HEK293T (cell line): Measurements from ENCODE around the gene EMC10.
"Not testable (repeated sequence)": the region's sequence is repeated elsewhere in the genome, so short reads cannot be mapped to it uniquely, and the experiment has no call there.

Experiments
- CTCF ChIA-PET: fragments of 350-600 bp; formaldehyde crosslinking; extraction: SDS; loops from one replicate; lab custom pipeline; 2021; ENCODE audit warnings: antibody characterized with exemption, inconsistent platforms; lab: Yijun Ruan, JAX
- POLR2A ChIA-PET: fragments of 350-600 bp; formaldehyde crosslinking; extraction: SDS; loops from one replicate; lab custom pipeline; 2020; ENCODE audit warnings: antibody characterized with exemption, inconsistent platforms; lab: Yijun Ruan, JAX
- DNase-seq: peaks from one replicate; pipeline ENCODE4 v3.0.0; 2012; ENCODE audit warnings: mixed read lengths; ENCODE audit errors: extremely low spot score
- ARNT ChIP-seq: fragments of 450-650 bp; IDR thresholded peaks from 2 replicates; pipeline ENCODE4 v1.6.1; 2017; ENCODE audit warnings: mild to moderate bottlenecking
- BHLHE40 ChIP-seq: fragments of 450-650 bp; IDR thresholded peaks from 2 replicates; pipeline ENCODE4 v1.6.1; 2016; ENCODE audit warnings: mild to moderate bottlenecking, moderate library complexity, borderline replicate concordance
- CTBP1 ChIP-seq: fragments of 450-650 bp; IDR thresholded peaks from 2 replicates; pipeline ENCODE4 v1.6.1; 2016; ENCODE audit warnings: borderline replicate concordance
- ELF4 ChIP-seq: fragments of 450-650 bp; IDR thresholded peaks from 2 replicates; pipeline ENCODE4 v1.6.1; 2017; ENCODE audit warnings: antibody characterized with exemption
- FOXA1 ChIP-seq: fragments of 450-650 bp; IDR thresholded peaks from 2 replicates; pipeline ENCODE4 v1.6.1; 2016; ENCODE audit warnings: mild to moderate bottlenecking
- FOXK2 ChIP-seq: fragments of 450-650 bp; IDR thresholded peaks from 2 replicates; pipeline ENCODE4 v1.6.1; 2016; ENCODE audit warnings: mild to moderate bottlenecking
- FOXM1 ChIP-seq: fragments of 450-650 bp; IDR thresholded peaks from 2 replicates; pipeline ENCODE4 v1.6.1; 2017; ENCODE audit warnings: mild to moderate bottlenecking, borderline replicate concordance
- HDGF ChIP-seq: fragments of 450-650 bp; IDR thresholded peaks from 2 replicates; pipeline ENCODE4 v1.6.1; 2017; ENCODE audit warnings: antibody characterized with exemption, borderline replicate concordance
- L3MBTL2 ChIP-seq: fragments of 450-650 bp; conservative IDR thresholded peaks from 2 replicates; pipeline ENCODE4 v1.6.1; 2016; ENCODE audit warnings: mild to moderate bottlenecking
- LEF1 ChIP-seq: fragments of 450-650 bp; IDR thresholded peaks from 2 replicates; pipeline ENCODE4 v1.6.1; 2017; ENCODE audit warnings: mild to moderate bottlenecking, borderline replicate concordance
- NFRKB ChIP-seq: fragments of 450-650 bp; IDR thresholded peaks from 2 replicates; pipeline ENCODE4 v1.6.1; 2016; ENCODE audit warnings: mild to moderate bottlenecking, moderate library complexity
- PKNOX1 ChIP-seq: fragments of 450-650 bp; IDR thresholded peaks from 2 replicates; pipeline ENCODE4 v1.6.1; 2016
- SP1 ChIP-seq: fragments of 450-650 bp; IDR thresholded peaks from 2 replicates; pipeline ENCODE4 v1.6.1; 2017
- SUZ12 ChIP-seq: fragments of 450-650 bp; IDR thresholded peaks from 2 replicates; pipeline ENCODE4 v1.6.1; 2016; ENCODE audit warnings: mild to moderate bottlenecking
- TARDBP ChIP-seq: fragments of 450-650 bp; IDR thresholded peaks from 2 replicates; pipeline ENCODE4 v1.6.1; 2016
- ZNF384 ChIP-seq: fragments of 450-650 bp; IDR thresholded peaks from 2 replicates; pipeline ENCODE4 v1.6.1; 2016

EMC10 gene

GRCh38 chr19:50435627-50436026 is 40.7 kb upstream of the EMC10 start:
- CTCF ChIA-PET, result no interaction called here
- POLR2A ChIA-PET, result interaction anchor here (1.0 kb wide), 1 partner anchor 60 kb away, joined by 4 read pairs; the partner anchor contains the start of gene NR1H2
- DNase-seq, result no peak
- TF ChIP-seq NFRKB, result no peak
- TF ChIP-seq ELF4, result no peak
- TF ChIP-seq FOXK2, result no peak
- TF ChIP-seq FOXM1, result no peak

- no peak for TF ChIP-seq FOXK2
- no peak for TF ChIP-seq SP1
- no peak for TF ChIP-seq HDGF
- no peak for TF ChIP-seq ELF4
- no peak for TF ChIP-seq ARNT
- TF ChIP-seq BHLHE40, result no peak
- no peak for TF ChIP-seq PKNOX1
- no peak for TF ChIP-seq ZNF384
- TF ChIP-seq SUZ12, result no peak
- TF ChIP-seq L3MBTL2, result no peak
- TF ChIP-seq TARDBP, result no peak
- no peak for TF ChIP-seq FOXA1
- TF ChIP-seq LEF1, result no peak
- TF ChIP-seq CTBP1, result no peak
- no peak for TF ChIP-seq NFRKB
- TF ChIP-seq FOXM1, result no peak
- CTCF ChIA-PET, result no interaction called here
- POLR2A ChIA-PET, result no interaction called here
- DNase-seq, result no peak
These were observed 38.4 kb upstream of the EMC10 start for GRCh38 chr19:50437862-50438449.

GRCh38 chr19:50439130-50439529 is 37.2 kb upstream of the EMC10 start:
- CTCF ChIA-PET, DNase-seq, POLR2A ChIA-PET: not testable (repeated sequence)

GRCh38 chr19:50444059-50444458 is 32.2 kb upstream of the EMC10 start:
- CTCF ChIA-PET, result no interaction called here
- no peak for DNase-seq
- TF ChIP-seq LEF1 (no peak), FOXK2 (no peak), HDGF (no peak), CTBP1 (no peak), FOXA1 (no peak), L3MBTL2 (no peak), FOXM1 (no peak), PKNOX1 (no peak), SUZ12 (no peak), ELF4 (no peak), ARNT (no peak), TARDBP (no peak), NFRKB (no peak), SP1 (no peak), ZNF384 (no peak), BHLHE40 (no peak)
- POLR2A ChIA-PET, result no interaction called here

GRCh38 chr19:50447053-50447452 is 29.3 kb upstream of the EMC10 start:
- CTCF ChIA-PET, result no interaction called here

GRCh38 chr19:50447750-50448149 is 28.6 kb upstream of the EMC10 start:
- DNase-seq, result no peak
- CTCF ChIA-PET, result no interaction called here
- TF ChIP-seq FOXA1 (no peak), PKNOX1 (no peak), TARDBP (no peak), SP1 (no peak), FOXM1 (no peak), L3MBTL2 (no peak), ELF4 (no peak), BHLHE40 (no peak), FOXK2 (no peak), SUZ12 (no peak), LEF1 (no peak), NFRKB (no peak), HDGF (no peak), CTBP1 (no peak), ARNT (no peak), ZNF384 (no peak)
- POLR2A ChIA-PET, result no interaction called here

More at GRCh38 chr19:50447053-50447452, 29.3 kb upstream of the EMC10 start:
- no peak for DNase-seq
- POLR2A ChIA-PET, result no interaction called here
- TF ChIP-seq ELF4 (no peak), SUZ12 (no peak), HDGF (no peak), ARNT (no peak), TARDBP (no peak), CTBP1 (no peak), NFRKB (no peak), FOXA1 (no peak)
